GM21360 (cell line): Measurements from ENCODE around the gene SLC1A2.

Source experiments
- ATAC-seq: cut with Tn5 transposase; IDR thresholded peaks from one replicate; pipeline ENCODE4 v1.9.1; 2021; ENCODE audit warnings: mild to moderate bottlenecking, moderate library complexity; ENCODE audit not compliant: unreplicated experiment

Gene SLC1A2

DNA sequence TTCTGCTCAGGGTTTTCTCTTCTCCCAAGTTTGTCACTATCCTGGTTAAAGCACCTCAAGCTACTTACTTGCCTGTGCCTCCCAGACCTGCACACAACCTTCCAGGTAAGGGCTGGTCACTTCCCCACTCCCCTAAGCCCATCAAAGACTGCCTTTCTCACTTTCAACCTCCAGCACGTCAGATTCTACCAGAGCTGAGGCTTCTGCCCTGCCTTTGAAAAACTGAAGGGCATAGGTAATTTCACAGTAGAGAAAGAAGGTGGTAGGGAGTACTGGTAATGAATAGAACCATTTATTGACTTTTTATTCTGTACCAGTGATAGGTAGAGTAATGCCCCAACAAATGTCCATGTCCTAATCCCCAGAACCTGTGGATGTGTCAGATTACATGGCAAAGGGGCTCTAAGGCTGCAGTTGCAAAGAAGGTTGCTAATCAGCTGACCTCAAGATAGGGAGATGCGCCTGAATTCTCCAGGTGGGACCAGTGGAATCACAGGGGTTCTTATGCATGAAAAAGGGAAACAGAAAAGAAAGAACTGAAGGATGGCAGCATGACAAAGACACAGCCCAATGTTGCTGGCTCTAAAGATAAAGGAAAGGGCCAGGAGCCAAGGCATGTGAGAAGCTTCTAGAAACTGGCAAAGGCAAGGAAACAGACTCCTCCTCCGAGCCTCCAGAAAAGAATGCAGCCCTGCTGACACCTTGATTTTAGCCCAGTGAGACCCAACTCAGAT, 89.0 kb downstream of the SLC1A2 start:
- ATAC-seq = no peak

DNA sequence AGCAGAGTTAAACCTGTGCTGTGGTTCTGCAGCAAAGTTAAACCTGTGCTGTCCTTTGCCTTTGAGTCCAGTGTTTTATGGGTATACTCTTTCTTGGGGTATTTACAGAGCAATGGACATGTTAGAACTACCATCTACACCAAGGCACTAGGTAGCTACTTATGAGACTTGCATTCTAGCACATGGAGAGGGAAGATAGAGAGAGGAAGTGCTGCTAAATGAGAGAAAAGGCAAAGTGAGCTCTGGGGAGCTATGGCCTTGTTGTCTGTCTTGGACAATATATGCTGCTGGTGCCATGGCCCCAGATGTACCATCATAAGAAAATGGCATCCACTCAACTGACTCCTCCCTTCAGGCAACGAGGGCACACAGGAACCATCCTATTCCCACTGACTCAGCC, 91.5 kb downstream of the SLC1A2 start:
- ATAC-seq = no peak

DNA sequence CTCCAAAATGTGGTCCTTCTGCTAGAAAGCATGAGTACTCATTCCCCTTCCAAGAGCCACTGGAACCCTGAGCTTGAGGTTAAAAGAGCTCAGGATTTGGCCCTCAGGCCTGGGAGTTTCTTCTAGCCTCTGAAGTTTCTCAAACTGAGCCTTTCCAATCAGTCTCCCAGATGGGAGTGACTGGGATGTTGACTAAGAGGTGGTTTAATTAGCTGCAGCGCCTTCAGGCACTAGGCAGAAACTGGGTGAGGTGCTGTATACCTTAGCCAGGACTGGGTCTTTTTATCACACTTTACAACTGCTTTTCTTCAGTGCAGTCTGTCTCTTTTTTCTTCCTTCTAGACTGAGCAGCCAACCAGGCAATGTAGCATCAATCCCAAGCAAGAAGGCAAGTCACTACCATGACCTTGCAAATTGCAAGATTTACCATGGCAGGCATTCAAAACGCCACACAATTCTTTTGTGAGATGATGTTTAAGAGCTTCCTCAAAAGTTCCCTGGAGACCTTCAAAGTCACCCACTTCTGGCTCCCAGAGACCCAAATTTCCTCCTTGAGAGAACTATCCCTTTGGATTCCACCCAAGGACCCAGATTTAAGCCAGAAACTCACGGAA, 93.0 kb downstream of the SLC1A2 start:
- ATAC-seq = no peak

DNA sequence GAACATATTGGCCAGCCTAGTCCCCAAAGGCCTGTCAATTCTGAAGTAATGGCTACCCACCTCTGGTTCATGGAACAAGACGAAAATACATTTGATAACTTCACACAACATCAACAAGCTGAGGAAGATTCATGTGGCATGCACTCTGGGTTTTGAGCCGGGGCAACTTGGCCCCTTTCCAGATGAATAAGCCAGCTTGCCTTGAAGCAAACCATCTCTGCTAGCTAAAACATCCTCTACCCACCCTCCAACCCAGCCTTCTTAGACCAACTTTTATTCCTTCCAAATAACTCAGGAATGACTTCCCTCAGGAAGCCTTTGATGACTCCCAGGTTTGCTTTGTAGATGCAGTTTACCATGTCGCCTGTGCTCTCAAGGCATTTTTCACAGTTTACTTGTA, 94.4 kb downstream of the SLC1A2 start:
- ATAC-seq = no peak

DNA sequence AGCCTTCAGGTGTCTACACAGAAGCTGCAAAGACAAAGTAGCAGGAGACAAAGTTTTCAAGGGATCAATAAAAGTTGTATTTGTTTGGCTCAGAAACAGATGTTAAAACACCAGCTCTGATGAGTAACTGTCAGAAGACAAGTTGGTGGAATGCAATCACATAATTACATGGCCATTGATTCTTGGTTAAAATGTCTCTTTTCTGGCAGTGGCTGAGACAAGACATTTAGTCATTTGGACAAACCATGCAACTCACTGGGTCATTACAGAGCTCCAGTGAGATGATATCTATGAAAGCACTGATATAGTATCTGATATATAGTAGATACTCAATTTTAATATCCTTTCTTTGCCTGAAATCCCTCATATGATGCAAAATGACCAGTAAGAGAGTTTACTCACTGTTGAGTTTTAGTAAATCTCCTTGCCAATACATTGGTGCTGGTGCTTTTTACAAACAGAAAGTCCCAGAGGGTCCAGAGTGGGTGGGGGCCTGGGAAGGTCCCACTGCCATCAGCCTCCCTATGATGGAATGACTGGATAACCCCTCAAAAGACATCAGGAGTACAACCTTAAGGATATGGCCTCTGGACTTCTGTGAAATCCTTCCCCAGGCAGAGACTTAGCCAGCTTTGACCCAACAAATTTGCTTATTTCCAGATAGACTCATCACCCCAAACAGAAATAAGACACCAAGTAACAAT, 95.0 kb downstream of the SLC1A2 start:
- no peak for ATAC-seq

DNA sequence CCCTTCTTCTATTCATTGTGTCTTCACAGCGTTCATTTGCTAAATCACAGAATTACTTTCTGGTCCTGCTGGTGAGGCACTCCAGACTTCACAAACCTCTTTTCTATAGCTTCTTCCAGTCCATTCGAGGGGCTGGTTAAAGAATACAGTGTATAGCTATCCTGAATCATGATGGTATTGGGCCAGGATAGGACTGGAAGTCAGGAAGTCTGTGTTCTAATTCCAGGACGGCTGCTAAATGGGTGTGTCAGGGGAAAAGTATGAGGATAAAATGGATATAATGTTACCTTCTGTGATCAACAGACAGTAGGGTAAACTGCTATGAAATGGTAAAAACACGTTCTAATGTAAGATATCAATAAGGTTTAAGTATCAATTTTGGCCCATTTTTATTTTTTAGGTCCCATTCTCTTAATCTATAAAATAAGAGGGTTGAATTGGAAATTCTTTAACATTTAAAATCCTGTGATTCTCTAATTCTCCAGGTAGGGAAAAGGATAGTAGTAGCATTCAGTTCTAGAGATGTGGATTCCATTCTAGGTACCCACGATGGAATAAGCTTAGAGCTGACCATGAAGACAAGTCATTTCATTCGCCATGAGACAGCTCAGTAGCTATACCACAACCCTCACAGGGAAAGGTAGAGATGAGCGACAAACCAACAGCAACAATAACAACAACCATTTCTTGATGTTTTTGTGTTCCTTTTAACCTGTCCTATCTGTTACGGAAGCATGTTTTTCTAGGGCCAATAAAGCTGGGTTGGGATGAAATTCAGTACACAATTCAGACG, 96.1 kb downstream of the SLC1A2 start:
- no peak for ATAC-seq

DNA sequence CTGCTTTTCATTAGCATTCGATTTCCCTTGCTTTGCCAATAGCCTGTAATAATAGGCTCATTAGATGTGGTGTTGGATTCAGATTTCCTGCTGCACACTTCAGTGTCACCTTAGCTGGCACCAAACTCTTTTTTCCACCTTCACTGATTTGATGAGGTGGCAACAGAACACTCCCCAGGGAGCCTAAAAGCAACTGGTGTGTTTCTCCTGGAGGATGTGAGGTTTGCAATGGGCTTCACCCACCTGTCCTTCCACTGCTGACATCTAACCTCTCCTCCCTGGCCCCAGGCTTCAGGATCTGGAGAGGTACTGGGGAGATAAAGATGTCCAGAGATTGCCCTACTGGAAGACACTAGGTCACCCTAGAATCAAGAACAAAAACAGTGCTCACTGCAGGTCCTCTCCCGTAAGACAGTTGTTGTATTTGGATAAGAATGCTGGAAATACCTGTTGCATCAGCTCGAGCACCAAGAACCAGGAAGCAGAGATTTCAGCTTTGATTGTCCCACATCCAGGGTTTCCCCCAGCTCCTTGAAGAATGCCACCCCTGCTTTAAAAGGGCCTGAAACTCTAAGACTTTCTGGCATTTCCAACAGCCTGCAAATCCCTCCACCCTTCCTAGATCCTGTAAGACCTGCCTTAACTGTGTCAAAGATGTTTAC, 96.9 kb downstream of the SLC1A2 start:
- no peak for ATAC-seq

DNA sequence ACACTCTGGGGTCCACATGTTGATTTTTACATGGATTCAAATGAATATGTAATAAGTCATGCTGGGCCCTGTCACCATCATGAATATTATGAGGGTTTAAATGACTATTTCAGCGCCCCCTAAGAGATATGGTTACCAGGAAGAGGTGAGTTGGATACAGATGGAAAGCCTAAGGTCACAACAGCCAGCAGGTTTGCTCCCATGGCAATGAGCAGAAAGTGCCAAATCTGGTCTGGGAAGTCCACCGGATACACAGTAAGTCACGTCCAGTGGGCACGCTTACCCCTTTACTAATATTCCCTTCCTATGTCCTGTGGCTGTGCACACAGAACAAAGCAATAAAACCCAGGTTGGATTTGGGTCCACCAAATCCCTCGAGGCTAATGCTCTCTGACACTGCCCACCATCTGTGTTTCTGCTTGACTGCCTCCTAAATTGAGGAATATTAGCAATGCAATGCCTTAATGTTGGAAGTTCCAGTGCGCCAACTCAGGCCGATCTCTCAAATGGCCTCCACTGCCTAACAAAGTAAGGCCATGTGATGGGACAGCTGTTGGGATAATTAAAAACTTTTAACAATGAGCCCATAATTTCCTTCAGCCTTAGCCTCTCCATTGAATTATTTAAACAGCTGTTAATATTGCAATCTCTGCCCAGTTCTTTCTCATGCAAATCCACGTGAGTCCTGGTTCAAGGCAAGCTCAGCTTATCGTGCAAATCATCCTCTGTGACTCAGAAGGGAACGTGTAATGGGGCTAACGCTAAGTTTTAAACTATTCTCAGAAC, 97.6 kb downstream of the SLC1A2 start:
- no peak for ATAC-seq

DNA sequence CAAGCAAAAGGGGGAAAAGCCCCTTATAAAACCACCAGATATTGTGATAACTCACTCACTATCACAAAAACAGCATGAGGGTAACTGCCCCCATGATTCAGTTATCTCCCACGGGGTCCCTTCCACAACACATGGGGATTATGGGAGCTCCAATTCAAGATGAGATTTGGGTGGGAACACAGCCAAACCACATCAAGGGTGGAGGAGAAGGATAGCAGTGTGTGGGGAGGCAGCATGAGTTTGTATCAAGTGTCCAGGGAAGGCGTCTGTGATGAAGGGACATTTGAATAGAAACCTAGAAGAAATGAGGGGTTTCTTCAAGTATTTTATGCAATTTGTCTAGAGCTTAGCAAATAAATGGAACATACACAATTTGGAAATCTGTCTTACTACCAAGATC, 98.2 kb downstream of the SLC1A2 start:
- no peak for ATAC-seq

DNA sequence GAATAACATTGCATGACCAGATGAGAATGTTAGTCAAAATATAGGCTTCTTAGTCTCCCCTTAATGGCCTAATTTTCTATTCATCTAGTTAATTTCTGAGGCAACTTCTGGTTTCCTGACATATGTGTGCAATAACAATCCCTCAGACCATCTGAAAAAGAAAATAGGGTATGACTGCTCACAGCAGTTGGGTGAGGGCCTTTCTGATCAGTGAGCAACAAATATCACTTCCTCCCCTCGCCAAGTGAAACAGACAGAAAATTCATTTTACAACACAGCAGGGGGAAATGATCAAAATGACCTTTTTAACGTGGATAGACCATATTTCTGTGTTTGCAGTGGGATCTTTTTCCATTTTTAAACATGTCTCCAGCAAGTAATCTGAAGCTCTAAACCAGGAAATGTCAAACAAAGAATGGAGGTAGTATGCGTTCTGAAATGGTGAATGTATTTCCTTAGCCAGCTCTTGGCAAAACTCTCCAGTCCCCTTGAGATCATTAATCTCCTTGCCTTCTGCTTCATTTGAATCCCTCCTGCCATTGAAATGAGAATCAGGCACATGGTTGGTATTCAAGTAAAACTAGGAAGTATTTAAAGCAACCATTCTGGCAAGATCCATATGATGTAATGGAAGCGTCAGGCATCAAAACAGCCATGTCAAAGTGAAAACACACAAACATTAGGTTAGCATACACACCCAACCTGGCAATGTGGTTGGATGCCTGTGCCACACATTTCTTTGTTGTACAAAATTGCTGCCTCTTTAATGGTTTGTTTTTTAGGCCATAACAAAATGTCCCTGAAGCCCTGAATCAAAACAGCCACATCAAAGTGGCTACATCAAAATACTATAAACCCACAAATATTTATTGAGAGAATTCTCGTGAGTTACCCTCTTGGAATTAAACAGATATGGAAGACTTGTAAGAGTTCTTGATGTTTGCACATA, 100.1 kb downstream of the SLC1A2 start:
- no peak for ATAC-seq

DNA sequence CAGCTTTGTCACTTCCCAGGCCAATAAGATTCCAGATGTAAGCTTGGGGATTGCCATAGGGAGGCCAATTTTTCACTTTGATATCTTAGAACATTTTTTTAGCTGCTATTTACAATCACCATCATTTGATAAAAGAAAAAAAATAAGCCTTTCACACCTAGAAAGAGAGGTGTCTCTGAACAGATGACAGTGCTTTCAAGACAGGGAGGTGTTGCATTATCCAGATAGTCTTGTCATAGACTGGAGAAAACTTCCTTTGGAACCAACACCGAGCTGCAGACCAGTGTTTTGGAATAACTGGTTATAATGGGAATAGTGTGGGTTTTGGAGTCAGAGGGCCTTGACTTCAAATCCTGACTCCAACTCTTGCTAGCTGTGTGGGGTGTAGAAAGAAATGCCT, 101.0 kb downstream of the SLC1A2 start:
- ATAC-seq = no peak

DNA sequence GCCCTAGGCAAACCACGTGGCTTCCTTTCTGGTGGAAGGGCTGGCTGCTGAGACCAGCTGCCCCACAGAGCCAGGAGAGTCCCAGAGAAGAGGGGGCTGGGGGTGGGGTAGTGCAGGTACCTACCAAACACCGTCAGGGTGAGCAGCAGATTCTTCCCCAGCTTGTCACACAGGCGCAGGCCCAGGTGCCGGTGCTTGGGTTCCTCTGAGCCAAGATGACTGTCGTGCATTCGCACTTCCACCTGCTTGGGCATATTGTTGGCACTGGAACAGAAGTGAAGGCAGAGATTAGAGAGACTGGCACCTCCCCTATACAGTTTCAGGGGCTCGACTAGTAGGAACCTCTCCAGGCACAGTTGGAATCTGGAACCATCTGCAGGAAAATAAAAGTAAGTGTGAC, 102.1 kb downstream of the SLC1A2 start:
- ATAC-seq = no peak

DNA sequence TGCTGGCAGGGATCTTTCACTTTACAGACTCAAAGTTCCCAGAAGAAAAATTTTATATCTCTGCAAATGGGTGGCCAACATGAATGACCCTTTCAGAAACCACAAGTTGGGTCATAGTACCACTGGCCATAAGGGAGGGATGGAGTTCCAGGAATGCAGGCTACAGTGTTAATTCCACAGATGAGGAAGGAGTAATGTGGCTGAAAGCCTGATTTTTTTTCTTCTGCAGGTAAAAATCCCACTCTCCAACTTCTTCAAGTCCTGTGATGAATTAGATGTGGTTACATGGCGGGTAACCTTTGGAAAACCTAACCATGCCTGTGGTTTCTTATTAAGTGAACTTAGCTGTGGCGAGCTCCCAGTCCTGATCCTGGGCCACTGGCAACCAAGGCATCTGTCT, 103.2 kb downstream of the SLC1A2 start:
- no peak for ATAC-seq

DNA sequence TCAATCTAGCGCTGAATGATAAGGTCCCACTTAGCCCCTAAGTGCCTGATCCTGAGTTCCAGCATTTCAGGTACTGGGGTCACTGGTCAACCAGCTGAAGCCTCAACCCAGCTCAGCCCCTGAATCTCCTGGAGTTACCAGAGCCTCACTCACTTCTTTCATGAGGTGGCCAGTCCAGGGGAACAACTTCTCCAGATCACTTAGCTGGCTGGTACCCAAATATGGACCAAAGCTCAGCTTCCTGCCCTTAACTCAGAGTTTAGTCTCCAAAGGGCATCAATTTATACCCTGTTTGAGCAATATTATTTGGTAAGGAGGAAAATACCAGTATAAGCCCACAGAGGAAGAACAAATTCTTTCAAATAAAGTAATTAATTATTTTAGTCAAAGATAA, 105.6 kb downstream of the SLC1A2 start:
- ATAC-seq = no peak

DNA sequence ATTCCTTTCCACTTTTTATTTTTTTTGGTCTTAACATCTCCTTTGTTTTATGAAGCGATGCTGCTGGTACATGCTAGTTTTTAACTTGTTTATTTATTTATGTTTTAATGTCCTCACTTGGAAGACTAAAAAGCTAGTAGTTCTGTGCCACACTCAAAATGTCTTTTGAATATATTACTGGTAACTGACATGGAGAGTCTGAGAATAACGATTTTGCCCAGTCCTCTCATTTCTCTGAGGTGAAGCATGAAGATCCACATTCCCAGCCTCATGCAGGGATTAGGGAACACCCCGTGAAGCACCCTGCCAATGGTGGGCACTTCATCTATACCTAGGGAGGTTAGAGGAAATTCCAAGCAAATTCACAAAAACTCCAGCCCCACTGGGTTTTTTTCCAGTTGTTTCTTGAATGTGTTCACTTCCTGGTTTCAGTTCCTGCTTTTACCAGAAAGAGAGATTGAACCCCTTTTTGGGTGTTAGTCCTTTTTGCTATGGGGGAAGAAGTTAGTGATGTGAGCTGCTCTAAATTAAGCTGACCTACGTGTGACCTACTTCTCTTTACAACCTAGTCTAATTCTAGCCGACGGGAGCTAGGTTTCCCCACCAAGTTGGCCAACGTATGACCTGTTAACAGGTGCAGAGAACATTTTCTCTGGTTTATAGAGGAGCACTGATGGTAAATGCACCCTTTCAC, 106.1 kb downstream of the SLC1A2 start:
- ATAC-seq = peak; percentile 92

DNA sequence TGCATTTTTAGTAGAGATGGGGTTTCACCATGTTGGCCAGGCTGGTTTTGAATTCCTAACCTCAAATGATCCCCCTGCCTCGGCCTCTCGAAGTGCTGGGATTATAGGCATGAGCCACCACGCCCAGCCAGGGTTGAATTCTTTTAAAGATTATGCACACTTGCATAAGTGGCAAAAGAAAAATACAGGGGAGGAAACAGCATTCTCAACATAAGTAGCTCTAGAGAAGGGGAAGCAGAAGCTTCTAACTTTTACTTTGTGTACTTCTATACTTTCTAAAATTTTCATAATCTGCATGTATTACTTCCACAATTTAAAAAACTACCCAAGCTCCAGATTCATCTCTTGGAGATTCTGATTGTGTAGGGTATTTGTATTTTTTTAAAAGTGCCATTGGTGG, 108.0 kb downstream of the SLC1A2 start:
- no peak for ATAC-seq

DNA sequence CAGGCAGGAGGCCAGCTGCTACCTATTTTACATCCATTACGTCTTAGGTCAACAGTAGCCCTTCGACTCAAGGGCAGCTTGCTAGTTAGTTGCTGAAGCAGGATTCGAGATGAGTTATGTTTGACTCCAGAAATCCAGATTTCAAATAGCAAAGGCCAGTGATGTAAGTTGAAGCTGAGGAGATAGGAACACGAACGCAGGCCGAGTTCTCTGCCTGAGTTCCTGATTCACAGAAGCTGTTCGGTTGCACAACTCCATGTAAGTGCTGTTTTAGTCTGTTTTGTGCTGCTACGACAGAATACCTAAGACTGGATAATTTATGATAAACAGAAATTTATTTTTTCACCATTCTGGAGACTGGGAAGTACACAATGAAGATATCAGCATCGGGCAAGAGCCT, 111.2 kb downstream of the SLC1A2 start:
- ATAC-seq = no peak

DNA sequence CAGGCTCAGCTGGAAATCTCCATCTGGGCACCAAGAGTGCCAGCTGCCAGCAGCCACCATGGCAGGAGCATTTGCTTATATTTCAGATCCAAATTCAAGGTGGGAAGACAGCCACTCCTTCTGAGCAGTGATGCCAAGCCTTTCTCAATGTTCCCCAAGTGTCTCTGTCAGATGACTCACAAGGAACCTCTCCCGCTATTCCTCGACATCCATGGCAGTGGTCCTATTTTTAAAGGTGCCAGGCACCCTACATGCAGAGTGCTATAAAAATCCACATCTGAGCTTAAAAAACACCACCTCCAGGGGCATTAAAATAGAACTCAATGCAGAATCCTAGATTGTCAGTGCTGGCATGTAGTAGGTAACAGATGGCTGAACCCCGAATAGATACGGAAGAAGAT, 112.1 kb downstream of the SLC1A2 start:
- no peak for ATAC-seq
